Lower leg skin (tissue), 4 donors: Measurements from ENCODE around the gene FSD1. TPM values are rescaled to one million over a fixed set of nuclear protein-coding genes. Genes with fewer than 3 reads are reported as not detected.

ENCODE experiments used
- DNase-seq, 2 donors: peaks; one replicate each; pipeline ENCODE4 v3.0.0-alpha.2; 2019; ENCODE audit warnings: low spot score in 2 of 2
- H3K4me3 ChIP-seq: fragments of 200-600 bp; sonication (generic); 2 replicates; pipeline ENCODE4 v1.5.1; 2017; ENCODE audit warnings: mild to moderate bottlenecking, low read depth; ENCODE audit not compliant: poor library complexity, severe bottlenecking
- POLR2A ChIP-seq, 2 donors: fragments of 450-650 bp; IDR thresholded peaks; one replicate each; pipeline ENCODE4 v1.6.1; 2016 to 2017; ENCODE audit warnings: antibody characterized with exemption in 2 of 2, mild to moderate bottlenecking in 1 of 2, moderate library complexity in 1 of 2
- WGBS, 2 donors: methylation state at CpG; one replicate each; pipeline ENCODE4 v1.1.5; 2018; 5-methylcytosine and 5-hydroxymethylcytosine counted together
- intact Hi-C: fragments of 100-400 bp; cut with DNase I; formaldehyde crosslinking; loops from one replicate; pipeline ENCODE4 v1.15.0; 2023; ENCODE audit warnings: low total_unique reads
- total RNA-seq, 4 donors: library from RNA; depleted of rRNA; stranded (reverse); fragments of >200 nt; gene quantifications; one replicate each; pipeline ENCODE4 v1.1.0, GENCODE V29; 2016
- TF ChIP-seq, protein P1 (sequence below), 3 donors: fragments of 450-650 bp; IDR thresholded peaks; one replicate each; pipeline ENCODE4 v1.5.1; 2016; ENCODE audit warnings: antibody characterized with exemption in 3 of 3, mild to moderate bottlenecking in 3 of 3, moderate library complexity in 2 of 3

Gene FSD1
- total RNA-seq = under 1 TPM in 2 of 4 donors, not detected in 2; 0.16 to 0.64 TPM

DNA sequence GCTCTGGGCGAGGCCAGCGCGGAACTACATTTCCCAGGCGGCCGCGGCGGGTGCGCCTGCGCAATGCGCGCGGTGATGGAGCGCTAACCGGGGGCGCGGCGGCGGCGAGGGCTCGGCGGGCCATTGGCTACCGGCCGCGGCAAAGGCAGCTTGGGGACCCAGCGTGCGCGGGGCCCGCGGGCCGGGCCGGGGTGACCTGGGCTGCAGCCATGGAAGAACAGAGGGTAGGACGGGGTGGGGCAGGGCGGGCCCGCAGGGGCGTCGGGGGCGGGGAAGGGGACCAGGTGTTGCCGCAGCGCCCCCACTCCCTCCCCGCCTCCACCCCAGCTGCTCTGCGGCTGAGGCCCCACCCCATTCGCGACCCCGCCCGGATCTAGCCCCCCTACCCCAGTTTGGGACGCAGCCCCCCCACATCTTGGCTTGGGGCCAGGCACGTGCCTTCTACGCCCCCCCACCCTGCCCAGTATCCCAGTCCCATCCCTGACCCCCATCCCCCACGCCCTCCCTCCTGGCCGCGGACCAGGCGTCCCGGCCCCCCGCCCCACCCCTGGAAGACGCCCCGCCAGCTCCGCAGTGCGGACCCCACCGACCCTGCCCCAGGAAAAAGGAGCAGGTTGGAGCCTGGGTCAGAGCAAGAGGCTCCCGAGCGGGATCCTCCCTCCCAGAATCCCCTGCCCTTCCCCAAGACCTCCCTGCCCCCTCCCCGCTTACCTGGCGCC is at the start of gene FSD1:
FSD1 (plus strand) TSS at position 61 of the 719 bp plus-strand sequence; CDS start at position 210, 149 bp downstream.
- no peak within 1 kb of the TSS for H3K4me3 ChIP-seq
- intact Hi-C loops = no loop called here
- 2 to 40% methylated on average over 2 to 38 of the region's 63 CpGs for WGBS, 2 donors
- TF ChIP-seq, protein P1, sequence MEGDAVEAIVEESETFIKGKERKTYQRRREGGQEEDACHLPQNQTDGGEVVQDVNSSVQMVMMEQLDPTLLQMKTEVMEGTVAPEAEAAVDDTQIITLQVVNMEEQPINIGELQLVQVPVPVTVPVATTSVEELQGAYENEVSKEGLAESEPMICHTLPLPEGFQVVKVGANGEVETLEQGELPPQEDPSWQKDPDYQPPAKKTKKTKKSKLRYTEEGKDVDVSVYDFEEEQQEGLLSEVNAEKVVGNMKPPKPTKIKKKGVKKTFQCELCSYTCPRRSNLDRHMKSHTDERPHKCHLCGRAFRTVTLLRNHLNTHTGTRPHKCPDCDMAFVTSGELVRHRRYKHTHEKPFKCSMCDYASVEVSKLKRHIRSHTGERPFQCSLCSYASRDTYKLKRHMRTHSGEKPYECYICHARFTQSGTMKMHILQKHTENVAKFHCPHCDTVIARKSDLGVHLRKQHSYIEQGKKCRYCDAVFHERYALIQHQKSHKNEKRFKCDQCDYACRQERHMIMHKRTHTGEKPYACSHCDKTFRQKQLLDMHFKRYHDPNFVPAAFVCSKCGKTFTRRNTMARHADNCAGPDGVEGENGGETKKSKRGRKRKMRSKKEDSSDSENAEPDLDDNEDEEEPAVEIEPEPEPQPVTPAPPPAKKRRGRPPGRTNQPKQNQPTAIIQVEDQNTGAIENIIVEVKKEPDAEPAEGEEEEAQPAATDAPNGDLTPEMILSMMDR (IDR thresholded peaks at IDR 0.05) = no peak
- TF ChIP-seq POLR2A (IDR thresholded peaks at IDR 0.05) = no peak
- DNase-seq = no peak

DNA sequence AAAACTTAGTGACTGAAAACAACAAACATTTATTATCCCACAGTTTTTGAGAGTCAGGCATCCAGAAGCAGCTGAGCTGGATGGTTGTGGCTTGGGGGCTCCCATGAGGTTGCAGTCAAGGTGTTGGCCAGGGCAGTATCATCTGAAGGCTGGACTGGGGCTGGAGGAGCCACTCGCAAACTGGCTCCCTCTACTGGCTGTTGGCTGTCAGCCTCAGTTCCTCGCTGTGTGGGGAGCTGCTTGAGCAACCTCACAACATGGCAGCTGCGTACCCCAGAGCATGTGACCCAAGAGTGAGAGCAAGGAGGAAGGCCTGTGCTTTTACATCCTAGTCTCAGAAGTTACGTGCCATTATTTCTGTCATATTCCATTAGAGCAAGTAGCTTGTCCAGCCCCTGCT is 47.8 kb upstream of the FSD1 start:
- 98 to 100% methylated on average over 4 of the region's 4 CpGs for WGBS, 2 donors
- no peak for DNase-seq
- intact Hi-C loops = no loop called here
- TF ChIP-seq POLR2A (IDR thresholded peaks at IDR 0.05) = no peak
- TF ChIP-seq, protein P1 (IDR thresholded peaks at IDR 0.05) = no peak
- H3K4me3 ChIP-seq = no peak overlapping the region

DNA sequence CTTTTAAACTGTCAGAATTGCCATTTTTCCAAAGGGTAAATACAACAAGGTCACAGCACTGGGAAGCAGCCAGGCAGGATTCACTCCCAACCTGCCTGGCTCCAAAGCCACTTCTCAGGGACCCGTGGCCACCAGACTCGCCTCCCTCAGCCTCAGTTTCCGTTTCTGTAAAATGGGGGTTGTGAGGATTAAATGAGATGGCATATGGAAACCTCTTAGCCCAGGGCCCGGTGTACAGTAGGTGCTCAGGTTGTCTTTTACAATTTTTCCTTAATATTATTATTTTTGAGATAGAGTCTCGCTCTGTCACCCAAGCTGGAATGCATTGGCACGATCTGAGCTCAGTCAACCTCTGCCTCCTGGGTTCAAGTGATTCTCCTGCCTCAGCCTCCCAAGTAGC is 47.4 kb upstream of the FSD1 start:
- no peak overlapping the region for H3K4me3 ChIP-seq
- 90% methylated on average over 6 of the region's 6 CpGs for WGBS, 2 donors
- DNase-seq = no peak
- no peak for TF ChIP-seq POLR2A (IDR thresholded peaks at IDR 0.05)
- TF ChIP-seq, protein P1 (IDR thresholded peaks at IDR 0.05) = no peak
- intact Hi-C loops = no loop called here

DNA sequence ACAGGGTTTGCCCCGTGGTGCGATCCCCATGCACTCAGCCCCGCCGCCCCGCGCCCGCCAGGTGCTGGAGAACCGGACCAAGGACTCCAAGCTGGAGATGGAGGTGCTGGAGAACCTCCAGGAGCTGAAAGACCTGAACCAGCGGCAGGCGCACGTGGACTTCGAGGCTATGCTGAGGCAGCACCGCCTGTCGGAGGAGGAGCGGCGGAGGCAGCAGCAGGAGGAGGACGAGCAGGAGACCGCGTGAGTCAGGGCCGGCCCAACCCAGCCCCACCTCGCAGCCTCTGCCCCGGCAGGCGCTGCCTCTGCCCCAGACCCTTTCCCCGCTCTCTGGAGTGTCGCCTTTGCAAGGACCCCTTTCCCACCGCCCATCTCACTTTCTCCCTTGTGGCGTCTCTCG is 46.2 kb upstream of the FSD1 start:
- no peak overlapping the region for H3K4me3 ChIP-seq
- no peak for TF ChIP-seq POLR2A (IDR thresholded peaks at IDR 0.05)
- intact Hi-C loops = no loop called here
- DNase-seq = no peak
- 96% methylated on average over 26 to 28 of the region's 28 CpGs for WGBS, 2 donors

DNA sequence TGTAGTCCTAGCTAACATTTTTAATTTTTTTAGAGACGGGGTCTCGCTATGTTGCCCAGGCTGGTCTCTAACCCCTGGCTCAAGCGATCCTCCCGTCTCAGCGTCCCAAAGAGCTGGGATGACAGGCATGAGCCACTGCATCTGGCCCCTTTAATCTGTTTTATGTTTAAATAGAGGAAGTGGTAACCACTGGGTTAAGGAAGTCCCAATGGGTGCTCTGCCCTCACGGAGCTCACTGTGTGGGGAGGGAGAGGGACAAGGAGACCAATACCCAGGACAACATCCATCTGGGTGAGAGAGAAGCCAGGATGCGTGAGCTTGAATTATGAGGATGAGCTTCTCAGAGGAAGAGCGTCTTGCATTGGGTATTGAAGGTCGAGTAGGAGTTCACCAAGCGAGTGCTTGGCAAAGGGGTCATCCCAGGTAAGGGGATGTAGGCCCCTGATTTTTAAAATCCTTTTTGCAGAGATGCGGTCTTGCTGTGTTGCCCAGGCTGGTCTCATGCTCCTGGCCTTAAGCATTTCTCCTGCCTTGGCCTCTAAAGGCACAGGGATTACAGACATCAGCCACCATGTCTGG is 43.7 kb upstream of the FSD1 start:
- no peak for TF ChIP-seq POLR2A (IDR thresholded peaks at IDR 0.05)
- TF ChIP-seq, protein P1 (IDR thresholded peaks at IDR 0.05) = no peak
- 88 to 90% methylated on average over 8 to 11 of the region's 11 CpGs for WGBS, 2 donors
- no peak overlapping the region for H3K4me3 ChIP-seq
- DNase-seq = no peak
- intact Hi-C loops = no loop called here

DNA sequence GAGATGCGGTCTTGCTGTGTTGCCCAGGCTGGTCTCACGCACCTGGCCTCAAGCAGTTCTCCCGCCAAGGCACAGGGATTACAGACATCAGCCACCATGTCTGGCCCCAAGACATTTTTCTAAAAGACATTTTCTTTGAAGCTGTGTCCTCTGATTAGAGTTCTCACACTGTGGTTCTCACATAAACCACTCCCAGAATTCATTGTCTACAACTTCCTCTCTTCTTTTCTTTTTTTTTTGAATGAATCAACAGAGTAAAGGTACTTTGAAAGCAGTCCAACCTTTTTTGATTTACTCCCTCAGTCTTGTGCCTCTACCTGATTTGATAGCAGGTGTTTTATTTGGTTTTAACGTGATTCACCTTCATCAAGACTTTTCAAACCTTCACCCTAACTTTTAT is 39.6 kb upstream of the FSD1 start:
- H3K4me3 ChIP-seq = no peak overlapping the region
- intact Hi-C loops = no loop called here
- TF ChIP-seq, protein P1 (IDR thresholded peaks at IDR 0.05) = no peak
- no peak for TF ChIP-seq POLR2A (IDR thresholded peaks at IDR 0.05)
- 66 to 73% methylated on average over 4 of the region's 4 CpGs for WGBS, 2 donors
- no peak for DNase-seq
